Keratinocyte (primary cell): Measurements from ENCODE around the gene ANKRD42. TPM values are rescaled to one million over a fixed set of nuclear protein-coding genes. Genes with fewer than 3 reads are reported as not detected.

Source experiments
- DNase-seq: peaks from one replicate; pipeline ENCODE4 v3.0.0-alpha.2; 2011; ENCODE audit warnings: low read depth, missing footprints, low spot score
- FAIRE-seq: peaks from 2 replicates; lab custom pipeline; 2011; peaks lifted over from hg19 to GRCh38; lab: Jason Lieb, UNC
- H2AFZ ChIP-seq: 2 replicates; pipeline ENCODE4 v1.6.0; 2012; ENCODE audit warnings: low read length, control low read depth, inconsistent platforms; ENCODE audit not compliant: control insufficient read depth
- H3K27ac ChIP-seq: 2 replicates; pipeline ENCODE4 v1.5.1; 2011; ENCODE audit warnings: low read length; ENCODE audit not compliant: control insufficient read depth, insufficient read depth
- H3K27me3 ChIP-seq: 3 replicates; pipeline ENCODE4 v1.6.0; 2011; ENCODE audit warnings: low read length; ENCODE audit not compliant: control insufficient read depth, insufficient read depth; ENCODE audit errors: extremely low read depth
- H3K36me3 ChIP-seq, 2 experiments: 2 replicates in 1 of 2; 3 replicates in 1 of 2; pipeline ENCODE4 v1.5.1; 2011; ENCODE audit warnings: low read length in 2 of 2, mild to moderate bottlenecking in 1 of 2; ENCODE audit not compliant: control insufficient read depth in 2 of 2, insufficient read depth in 2 of 2; ENCODE audit errors: extremely low read depth in 1 of 2
- H3K4me1 ChIP-seq: 3 replicates; pipeline ENCODE4 v1.5.1; 2011; ENCODE audit warnings: low read length; ENCODE audit not compliant: control insufficient read depth, insufficient read depth; ENCODE audit errors: extremely low read depth
- H3K4me2 ChIP-seq: 3 replicates; pipeline ENCODE4 v1.6.0; 2011; ENCODE audit warnings: low read depth, low read length; ENCODE audit not compliant: control insufficient read depth, insufficient read depth; ENCODE audit errors: extremely low read depth
- H3K4me3 ChIP-seq, 3 experiments: fragments of 200-600 bp in 1 of 3; sonication (generic) in 1 of 3; 2 replicates in 2 of 3; 3 replicates in 1 of 3; pipeline ENCODE4 v1.5.1; 2011 to 2016; ENCODE audit warnings: low read length in 3 of 3, mild to moderate bottlenecking in 3 of 3, control low read depth in 2 of 3, inconsistent platforms in 1 of 3, low read depth in 1 of 3, mixed read lengths in 1 of 3, mixed run types in 1 of 3, moderate library complexity in 1 of 3; ENCODE audit not compliant: control insufficient read depth in 2 of 3, insufficient read depth in 2 of 3; ENCODE audit errors: extremely low read depth in 1 of 3
- H3K79me2 ChIP-seq: 2 replicates; pipeline ENCODE4 v1.6.0; 2012; ENCODE audit warnings: low read length; ENCODE audit not compliant: control insufficient read depth, insufficient read depth
- H3K9ac ChIP-seq: 3 replicates; pipeline ENCODE4 v1.6.0; 2011; ENCODE audit warnings: low read length; ENCODE audit not compliant: control insufficient read depth, insufficient read depth; ENCODE audit errors: extremely low read depth
- H3K9me1 ChIP-seq: 3 replicates; pipeline ENCODE4 v1.6.0; 2011; ENCODE audit warnings: low read length; ENCODE audit not compliant: control insufficient read depth, insufficient read depth; ENCODE audit errors: extremely low read depth
- H3K9me3 ChIP-seq: 2 replicates; pipeline ENCODE4 v1.5.1; 2012; ENCODE audit warnings: low read depth, low read length; ENCODE audit not compliant: control insufficient read depth
- H4K20me1 ChIP-seq: 3 replicates; pipeline ENCODE4 v1.6.0; 2011; ENCODE audit warnings: low read length; ENCODE audit not compliant: control insufficient read depth, insufficient read depth; ENCODE audit errors: extremely low read depth
- CTCF ChIP-seq, 3 experiments: IDR thresholded peaks in 1 of 3; conservative IDR thresholded peaks in 1 of 3; optimal IDR thresholded peaks in 1 of 3; 2 replicates in 2 of 3; 3 replicates in 1 of 3; pipeline versions ENCODE3 to v1.5.1; 2011; ENCODE audit warnings: low read length in 3 of 3, mild to moderate bottlenecking in 3 of 3, moderate library complexity in 2 of 3, control low read depth in 1 of 3, inconsistent platforms in 1 of 3; ENCODE audit not compliant: insufficient read depth in 2 of 3; ENCODE audit errors: extremely low read depth in 1 of 3
- EZH2 ChIP-seq: IDR thresholded peaks from one replicate; pipeline ENCODE4 v1.6.1; 2012; ENCODE audit warnings: inconsistent platforms, mild to moderate bottlenecking, low read length, moderate library complexity
- dilution Hi-C: fragments of 300-500 bp; cut with MboI; formaldehyde crosslinking; loops from one replicate; pipeline ENCODE4 v1.7.0; 2020; ENCODE audit warnings: low sequenced_read_pairs; ENCODE audit not compliant: extremely low pct_ligation_motif_present
- polyA plus RNA-seq, 5 experiments: library from polyadenylated mRNA; depleted of rRNA in 3 of 5; stranded (reverse) in 3 of 5; stranded (forward) in 1 of 5; unstranded in 1 of 5; fragments of >200 nt; gene quantifications; 1 replicate in 1 of 5; 2 replicates in 3 of 5; 3 replicates in 1 of 5; pipeline versions ENCODE4 v1.2.1 to v1.2.3, GENCODE V29; 2011 to 2012; ENCODE audit warnings: missing spikeins in 2 of 5, low read depth in 1 of 5, low replicate concordance in 1 of 5

Gene ANKRD42
- polyA plus RNA-seq, 1 donor (not counting 4 experiments of a cell fraction or from before 2014, with no cell fraction given) = 11.0 TPM

- Histone ChIP-seq H3K4me1 (peaks cover 19% of the 10 kb centered on the region), H3K9ac (peak overlapping the region; percentile 83), H3K79me2 (peaks cover 44% of the 10 kb centered on the region), H3K4me3 (peak overlapping the region; percentile 35 to 74 (median 72)), H3K9me1 (no peaks in the 10 kb centered on the region), H3K9me3 (no peaks in the 10 kb centered on the region), H2AFZ (peak overlapping the region; percentile 64), H3K27ac (peak overlapping the region; percentile 84), H3K36me3 (peaks cover 0 to 19% of the 10 kb centered on the region in 2 experiments), H4K20me1 (peaks cover 20% of the 10 kb centered on the region), H3K4me2 (peak overlapping the region; percentile 93), H3K27me3 (no peaks in the 10 kb centered on the region)
- peak; percentile 82 for FAIRE-seq
- peak; percentile 97 for DNase-seq
- dilution Hi-C loops = no loop called here
- TF ChIP-seq EZH2 = no peak
- no peak for TF ChIP-seq CTCF (optimal IDR thresholded peaks at IDR 0.05 in 1 of 3, IDR thresholded peaks at IDR 0.05 in 1 of 3, conservative IDR thresholded peaks at IDR 0.05 in 1 of 3; ENCODE audit: extremely low read depth in 1 of 3, insufficient read depth in 2 of 3, low read length in 3 of 3)
Measured at GRCh38 chr11:83156144-83156995, 37.1 kb upstream of the ANKRD42 start.

- H4K20me1 ChIP-seq = peaks cover 20% of the 10 kb centered on the region
- H3K27ac ChIP-seq = peak within 1 kb of the TSS; percentile 98
- H3K36me3 ChIP-seq = peaks cover 0 to 19% of the 10 kb centered on the region in 2 experiments
- FAIRE-seq (no peak), DNase-seq (no peak)
- peaks cover 51% of the 10 kb centered on the region for H3K79me2 ChIP-seq
- H3K4me2 ChIP-seq = peak within 1 kb of the TSS; percentile 93
- peak within 1 kb of the TSS; percentile 93 to 100 (median 96) for H3K4me3 ChIP-seq
- TF ChIP-seq CTCF (optimal IDR thresholded peaks at IDR 0.05 in 1 of 3, IDR thresholded peaks at IDR 0.05 in 1 of 3, conservative IDR thresholded peaks at IDR 0.05 in 1 of 3; ENCODE audit: extremely low read depth in 1 of 3, insufficient read depth in 2 of 3, low read length in 3 of 3) (no peak), EZH2 (no peak)
- H3K27me3 ChIP-seq = no peaks in the 10 kb centered on the region
- H3K9me3 ChIP-seq = no peaks in the 10 kb centered on the region
- no peaks in the 10 kb centered on the region for H3K9me1 ChIP-seq
- peaks cover 23% of the 10 kb centered on the region for H3K4me1 ChIP-seq
- dilution Hi-C loops = no loop called here
- H2AFZ ChIP-seq = peak within 1 kb of the TSS; percentile 64
- peak within 1 kb of the TSS; percentile 98 for H3K9ac ChIP-seq
Measured at GRCh38 chr11:83156996-83157593, 36.4 kb upstream of the ANKRD42 start, which contains the start of gene PCF11. Gene PCF11 (plus strand): TSS chr11:83157131. CDS start chr11:83157440, 309 bp downstream.
